Omental fat pad (tissue), 4 donors: ENCODE results near the gene TMOD3. TPM values are rescaled to one million over a fixed set of nuclear protein-coding genes. Genes with fewer than 3 reads are reported as not detected.
"Not testable (repeated sequence)": the region's sequence is repeated elsewhere in the genome, so short reads cannot be mapped to it uniquely, and the experiment has no call there.

Source experiments
- ATAC-seq: fragments of 150-250 bp; one replicate; pipeline ENCODE4 v1.9.1; 2016; ENCODE audit warnings: mild to moderate bottlenecking, moderate library complexity; ENCODE audit not compliant: low FRiP score
- DNase-seq: peaks from one replicate; pipeline ENCODE4 v3.0.0-alpha.2; 2019; ENCODE audit warnings: low spot score
- CTCF ChIP-seq, 3 donors: fragments of 450-650 bp; IDR thresholded peaks; one replicate each; pipeline ENCODE4 v1.5.1; 2016 to 2017; ENCODE audit warnings: antibody characterized with exemption in 3 of 3, mild to moderate bottlenecking in 3 of 3, moderate library complexity in 2 of 3
- total RNA-seq, 4 donors: library from RNA; depleted of rRNA; stranded (reverse); fragments of >200 nt; gene quantifications; one replicate each; pipeline ENCODE4 v1.1.0, GENCODE V29; 2016

The TMOD3 gene
- total RNA-seq, 4 donors from 2014 or later, result 25.7 to 47.0 (median 37.3) TPM

GRCh38 chr15:51884517-51885236, 55.2 kb downstream of the TMOD3 start:
- TF ChIP-seq CTCF (IDR thresholded peaks at IDR 0.05), result no peak
- DNase-seq (no peak), ATAC-seq (no peak)

GRCh38 chr15:51885758-51886157, 56.3 kb downstream of the TMOD3 start:
- DNase-seq, result not testable (repeated sequence)

GRCh38 chr15:51887887-51888592, 58.6 kb downstream of the TMOD3 start:
- ATAC-seq, result no peak
- no peak for DNase-seq
- TF ChIP-seq CTCF (IDR thresholded peaks at IDR 0.05), result no peak

More at GRCh38 chr15:51885758-51886157, 56.3 kb downstream of the TMOD3 start:
- not testable (repeated sequence) for ATAC-seq

GRCh38 chr15:51888593-51889195, 59.2 kb downstream of the TMOD3 start:
- DNase-seq, result no peak
- no peak for ATAC-seq
- no peak for TF ChIP-seq CTCF (IDR thresholded peaks at IDR 0.05)

- DNase-seq (no peak), ATAC-seq (no peak)
- TF ChIP-seq CTCF (IDR thresholded peaks at IDR 0.05), result no peak
Observed at GRCh38 chr15:51889486-51889885, 60.0 kb downstream of the TMOD3 start.

GRCh38 chr15:51904421-51904820, 75.0 kb downstream of the TMOD3 start:
- ATAC-seq (no peak), DNase-seq (no peak)
- no peak for TF ChIP-seq CTCF (IDR thresholded peaks at IDR 0.05)

GRCh38 chr15:51904931-51905330, 75.5 kb downstream of the TMOD3 start:
- DNase-seq (no peak), ATAC-seq (no peak)
- no peak for TF ChIP-seq CTCF (IDR thresholded peaks at IDR 0.05)
